PC-3 (cell line): Measurements from ENCODE around the gene SNX32. TPM values are rescaled to one million over a fixed set of nuclear protein-coding genes. Genes with fewer than 3 reads are reported as not detected.

Source experiments
- ATAC-seq: fragments of 200-7000 bp; cut with Tn5 transposase; 2 replicates; pipeline ENCODE4 v1.9.1; 2020; ENCODE audit warnings: mild to moderate bottlenecking, moderate library complexity
- BruUV-seq: library from RNA; stranded (reverse); fragments of 400-500 nt; replicated peaks from 2 replicates; lab custom pipeline; 2021; lab: Mats Ljungman, UMichigan
- CTCF ChIA-PET: fragments of 300-600 bp; sonication (Branson Sonifier 250); formaldehyde crosslinking; loops from one replicate; lab custom pipeline; 2022; ENCODE audit warnings: antibody characterized with exemption; lab: Charles Lee
- POLR2A ChIA-PET: fragments of 300-600 bp; sonication (Branson Sonifier 250); formaldehyde crosslinking; loops from one replicate; lab custom pipeline; 2022; ENCODE audit warnings: antibody characterized with exemption; ENCODE audit not compliant: unreplicated experiment; lab: Charles Lee
- DNase-seq: peaks from one replicate; pipeline ENCODE4 v3.0.0-alpha.2; 2015
- H2AFZ ChIP-seq: fragments of 300-600 bp; sonication (generic); 2 replicates; pipeline ENCODE4 v1.6.0; 2016; ENCODE audit warnings: antibody characterized with exemption, low read length
- H3F3A ChIP-seq: fragments of 300-600 bp; sonication (generic); one replicate; pipeline ENCODE4 v1.6.0; 2017; ENCODE audit warnings: antibody characterized with exemption, low read length, control low read depth, mild to moderate bottlenecking; ENCODE audit not compliant: unreplicated experiment
- H3K27ac ChIP-seq: fragments of 300-600 bp; sonication (generic); 2 replicates; pipeline ENCODE4 v1.5.1; 2016; ENCODE audit warnings: mild to moderate bottlenecking, low read length
- H3K27me3 ChIP-seq: fragments of 300-600 bp; sonication (generic); 2 replicates; pipeline ENCODE4 v1.6.1; 2016; ENCODE audit warnings: low read length, mixed read lengths
- H3K36me3 ChIP-seq: fragments of 300-600 bp; sonication (generic); 2 replicates; pipeline ENCODE4 v1.6.1; 2016; ENCODE audit warnings: low read depth, mixed run types, low read length, mixed read lengths
- H3K4me1 ChIP-seq: fragments of 300-600 bp; sonication (generic); 2 replicates; pipeline ENCODE4 v1.5.1; 2016; ENCODE audit warnings: low read length; ENCODE audit not compliant: insufficient read depth
- H3K4me2 ChIP-seq: fragments of 300-600 bp; sonication (generic); 2 replicates; pipeline ENCODE4 v1.6.0; 2016; ENCODE audit warnings: low read length
- H3K4me3 ChIP-seq: fragments of 300-600 bp; sonication (generic); 2 replicates; pipeline ENCODE4 v1.5.1; 2016; ENCODE audit warnings: mild to moderate bottlenecking, low read length, mixed read lengths
- H3K79me2 ChIP-seq: fragments of 300-600 bp; sonication (generic); 2 replicates; pipeline ENCODE4 v1.6.1; 2017; ENCODE audit warnings: low read length, mixed read lengths
- H3K9ac ChIP-seq: fragments of 300-600 bp; sonication (generic); 2 replicates; pipeline ENCODE4 v1.6.0; 2016; ENCODE audit warnings: mild to moderate bottlenecking, low read length
- H3K9me2 ChIP-seq: fragments of 300-600 bp; sonication (generic); replicated peaks from 2 replicates; pipeline ENCODE4 v1.6.1; 2016; ENCODE audit warnings: mixed run types, low read length, mixed read lengths
- H3K9me3 ChIP-seq: fragments of 300-600 bp; sonication (generic); 2 replicates; pipeline ENCODE4 v1.6.1; 2016; ENCODE audit warnings: low read length, mixed read lengths
- H4K20me1 ChIP-seq: fragments of 300-600 bp; sonication (generic); 2 replicates; pipeline ENCODE4 v1.6.1; 2016; ENCODE audit warnings: low read length, mixed read lengths
- EZH2 ChIP-seq: fragments of 300-600 bp; sonication (generic); IDR thresholded peaks from one replicate; pipeline ENCODE4 v1.6.1; 2017; ENCODE audit warnings: antibody characterized with exemption, mild to moderate bottlenecking, low read length; ENCODE audit not compliant: unreplicated experiment
- EZH2phosphoT487 ChIP-seq: fragments of 300-600 bp; sonication (generic); IDR thresholded peaks from 2 replicates; pipeline ENCODE4 v1.6.1; 2018; ENCODE audit warnings: mild to moderate bottlenecking, antibody characterized with exemption, low read length, borderline replicate concordance
- intact Hi-C: fragments of 100-400 bp; cut with micrococcal nuclease; formaldehyde crosslinking; loops from 2 replicates; pipeline ENCODE4 v1.9.0; 2023
- total RNA-seq: library from RNA; depleted of rRNA; stranded (reverse); fragments of >200 nt; gene quantifications from 2 replicates; pipeline ENCODE4 v1.2.3, GENCODE V29; 2014
- TF ChIP-seq, protein P1 (sequence below): fragments of 300-600 bp; sonication (generic); conservative IDR thresholded peaks from 2 replicates; pipeline ENCODE4 v1.5.1; 2017; ENCODE audit warnings: antibody characterized with exemption, low read depth, mild to moderate bottlenecking, low read length

SNX32 gene
- total RNA-seq, 1 experiment from 2014 or later: not detected

DNA sequence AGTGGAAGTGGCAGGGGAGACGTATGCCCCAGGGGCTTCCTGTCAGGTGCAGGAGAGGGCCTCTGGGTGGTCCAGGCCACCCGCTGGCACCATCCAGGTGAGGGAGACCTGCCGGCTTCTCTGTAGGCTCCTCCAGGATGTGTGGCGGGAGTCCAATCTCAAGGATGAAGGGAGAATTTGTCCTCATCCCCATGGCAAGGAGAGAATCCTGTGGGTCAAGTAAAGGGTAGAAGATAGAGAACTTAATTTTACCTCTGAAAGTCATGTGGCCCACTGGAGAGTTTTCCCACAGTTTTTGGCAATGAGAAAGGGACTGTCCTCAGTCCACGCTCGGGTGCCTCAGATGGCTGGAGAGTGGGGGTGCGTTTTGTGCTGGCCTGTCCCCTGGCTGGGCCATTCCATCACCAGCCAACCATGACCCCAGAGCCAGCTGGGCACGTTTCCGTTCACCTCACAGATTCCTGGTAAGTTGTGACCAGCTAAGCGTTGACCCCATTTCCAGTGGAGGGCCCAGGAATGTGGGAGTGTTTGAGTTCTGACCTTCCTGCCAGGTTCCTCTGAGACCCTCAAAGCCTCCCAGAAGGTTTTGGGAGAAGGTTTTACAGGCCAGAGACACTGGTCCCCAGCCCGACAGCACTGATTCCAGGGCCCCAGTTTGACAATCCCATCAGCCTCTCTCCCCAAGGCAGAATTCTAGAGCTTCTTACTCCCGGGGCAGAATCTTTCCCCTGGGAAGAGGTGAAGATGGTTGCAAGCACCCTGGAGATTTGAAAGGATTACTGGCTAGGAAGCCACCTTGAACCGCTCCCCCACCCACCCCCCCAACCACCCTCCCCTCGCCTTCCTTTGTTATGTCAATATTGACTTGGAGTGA is 44.3 kb upstream of the SNX32 start:
- Histone ChIP-seq H3K4me2 (peak overlapping the region; percentile 99), H3K9me2 (no peaks in the 10 kb centered on the region), H3K9me3 (no peaks in the 10 kb centered on the region), H3K4me1 (peaks cover 71% of the 10 kb centered on the region), H3K9ac (no peak overlapping the region), H3K27ac (no peak overlapping the region), H2AFZ (no peak overlapping the region), H3K27me3 (no peaks in the 10 kb centered on the region; the same call in 1 of the 2 replicates), H3K4me3 (peak overlapping the region; percentile 92), H3K79me2 (peaks cover 48% of the 10 kb centered on the region), H3K36me3 (peaks cover 5% of the 10 kb centered on the region; the same call in 1 of the 2 replicates), H3F3A (no peaks in the 10 kb centered on the region), H4K20me1 (peaks cover 29% of the 10 kb centered on the region; the same call in 1 of the 2 replicates)
- no TSS peak for BruUV-seq
- CTCF ChIA-PET: interaction anchor here (0.5 to 0.9 kb wide), 3 partner anchors 10 to 27 kb away, joined by 4 to 5 read pairs (median 4); no protein-coding TSS in a partner anchor
- ATAC-seq (no peak), DNase-seq (no peak)
- intact Hi-C loops: no loop called here
- TF ChIP-seq EZH2: no peak
- TF ChIP-seq, protein P1, sequence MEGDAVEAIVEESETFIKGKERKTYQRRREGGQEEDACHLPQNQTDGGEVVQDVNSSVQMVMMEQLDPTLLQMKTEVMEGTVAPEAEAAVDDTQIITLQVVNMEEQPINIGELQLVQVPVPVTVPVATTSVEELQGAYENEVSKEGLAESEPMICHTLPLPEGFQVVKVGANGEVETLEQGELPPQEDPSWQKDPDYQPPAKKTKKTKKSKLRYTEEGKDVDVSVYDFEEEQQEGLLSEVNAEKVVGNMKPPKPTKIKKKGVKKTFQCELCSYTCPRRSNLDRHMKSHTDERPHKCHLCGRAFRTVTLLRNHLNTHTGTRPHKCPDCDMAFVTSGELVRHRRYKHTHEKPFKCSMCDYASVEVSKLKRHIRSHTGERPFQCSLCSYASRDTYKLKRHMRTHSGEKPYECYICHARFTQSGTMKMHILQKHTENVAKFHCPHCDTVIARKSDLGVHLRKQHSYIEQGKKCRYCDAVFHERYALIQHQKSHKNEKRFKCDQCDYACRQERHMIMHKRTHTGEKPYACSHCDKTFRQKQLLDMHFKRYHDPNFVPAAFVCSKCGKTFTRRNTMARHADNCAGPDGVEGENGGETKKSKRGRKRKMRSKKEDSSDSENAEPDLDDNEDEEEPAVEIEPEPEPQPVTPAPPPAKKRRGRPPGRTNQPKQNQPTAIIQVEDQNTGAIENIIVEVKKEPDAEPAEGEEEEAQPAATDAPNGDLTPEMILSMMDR: no peak
- TF ChIP-seq EZH2phosphoT487: no peak
- POLR2A ChIA-PET: no interaction called here

DNA sequence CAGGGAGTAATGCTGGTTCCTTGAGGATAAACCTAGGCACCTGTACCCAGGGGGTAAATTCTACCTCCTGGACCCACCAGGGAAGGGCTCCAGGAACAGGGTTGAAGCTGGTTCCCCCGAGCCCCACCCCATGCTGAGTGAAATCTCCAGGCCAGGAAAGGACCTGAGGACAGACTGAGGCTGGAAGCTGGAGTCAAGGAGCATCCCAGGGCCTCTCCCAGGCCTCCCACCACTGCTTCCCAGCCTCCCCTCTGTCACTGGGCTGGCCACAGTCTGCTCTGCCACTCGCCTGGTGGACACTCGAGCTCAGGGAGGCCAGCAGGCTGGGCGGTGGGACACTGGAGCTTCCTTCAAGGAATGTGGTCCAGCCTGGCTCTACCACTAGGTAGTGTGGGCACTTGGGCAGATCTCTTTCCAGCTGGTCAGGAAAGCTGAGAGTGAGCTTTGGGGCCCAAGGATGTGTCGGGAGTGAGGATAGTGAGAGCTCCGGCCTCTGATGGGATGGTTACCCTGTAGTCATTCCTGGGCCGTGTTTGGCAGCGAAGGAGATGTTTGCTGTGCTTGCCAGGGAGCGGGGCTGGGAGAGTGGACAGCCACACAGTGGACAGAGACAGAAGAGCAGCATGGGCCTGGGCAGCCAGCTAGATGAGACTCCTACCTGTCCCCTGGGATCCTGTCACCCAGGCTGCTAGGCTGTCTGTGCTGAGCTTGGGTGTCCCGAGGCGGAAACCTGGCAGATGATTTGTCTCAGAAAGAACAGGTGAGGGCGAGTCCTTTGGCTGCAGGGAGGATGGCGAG is 43.5 kb upstream of the SNX32 start:
- Histone ChIP-seq H3K9me3 (no peaks in the 10 kb centered on the region), H3K36me3 (peaks cover 10% of the 10 kb centered on the region; the same call in 1 of the 2 replicates), H2AFZ (no peak overlapping the region), H3K4me2 (peak overlapping the region; percentile 27), H3K9ac (no peak overlapping the region), H4K20me1 (peaks cover 29% of the 10 kb centered on the region; the same call in 1 of the 2 replicates), H3F3A (no peaks in the 10 kb centered on the region), H3K4me1 (peaks cover 71% of the 10 kb centered on the region), H3K27ac (no peak overlapping the region), H3K27me3 (no peaks in the 10 kb centered on the region; the same call in 1 of the 2 replicates), H3K9me2 (no peaks in the 10 kb centered on the region), H3K4me3 (no peak overlapping the region), H3K79me2 (peaks cover 48% of the 10 kb centered on the region)
- intact Hi-C loops: no loop called here
- CTCF ChIA-PET: interaction anchor here (0.5 to 3.2 kb wide), 3 partner anchors 10 to 26 kb away, joined by 4 to 17 read pairs (median 4); partner anchors contain the start of gene AP5B1
- ATAC-seq (no peak), DNase-seq (no peak)
- TF ChIP-seq, protein P1: no peak
- TF ChIP-seq EZH2 (no peak), EZH2phosphoT487 (no peak)
- no TSS peak for BruUV-seq
- POLR2A ChIA-PET: no interaction called here
